Glutamatergic neuron (in vitro differentiated cells): Measurements from ENCODE around the gene TRAF7. TPM values are rescaled to one million over a fixed set of nuclear protein-coding genes. Genes with fewer than 3 reads are reported as not detected.

Experiments
- DNase-seq: peaks from one replicate; pipeline ENCODE4 v3.0.0; 2022
- H3K27ac Mint-ChIP-seq: one replicate; pipeline ENCODE4 v1.8.0; 2020; ENCODE audit warnings: mild to moderate bottlenecking, mixed read lengths, inconsistent platforms; ENCODE audit not compliant: unreplicated experiment
- H3K27me3 Mint-ChIP-seq: one replicate; pipeline ENCODE4 v1.8.0; 2020; ENCODE audit warnings: mild to moderate bottlenecking, moderate library complexity, mixed read lengths, inconsistent platforms; ENCODE audit not compliant: unreplicated experiment
- H3K36me3 Mint-ChIP-seq: one replicate; pipeline ENCODE4 v1.8.0; 2020; ENCODE audit warnings: mild to moderate bottlenecking, mixed read lengths, inconsistent platforms; ENCODE audit not compliant: unreplicated experiment
- H3K4me1 Mint-ChIP-seq: one replicate; pipeline ENCODE4 v1.8.0; 2020; ENCODE audit warnings: mild to moderate bottlenecking, low read depth, mixed read lengths, inconsistent platforms; ENCODE audit not compliant: unreplicated experiment
- H3K4me3 Mint-ChIP-seq: one replicate; pipeline ENCODE4 v1.8.0; 2020; ENCODE audit warnings: mild to moderate bottlenecking, mixed read lengths, inconsistent platforms; ENCODE audit not compliant: unreplicated experiment
- H3K9me3 Mint-ChIP-seq: one replicate; pipeline ENCODE4 v1.8.0; 2020; ENCODE audit warnings: mild to moderate bottlenecking, moderate library complexity, mixed read lengths, inconsistent platforms; ENCODE audit not compliant: unreplicated experiment
- total RNA-seq: library from RNA; stranded (reverse); fragmentation: NEBNext Ultra II Directional; extraction: Animal tissue kit (Norgen Biotek cat#: 25700); gene quantifications from one replicate; pipeline ENCODE4 v1.2.1, GENCODE V29; 2021; ENCODE audit not compliant: unreplicated experiment
- TF ChIP-seq, protein P1 (sequence below): fragments of 200-600 bp; sonication (generic); IDR thresholded peaks from one replicate; pipeline ENCODE4 v1.5.0; 2021; ENCODE audit not compliant: partially characterized antibody, unreplicated experiment

The TRAF7 gene
- total RNA-seq, 1 donor from 2014 or later: 74.8 TPM

DNA sequence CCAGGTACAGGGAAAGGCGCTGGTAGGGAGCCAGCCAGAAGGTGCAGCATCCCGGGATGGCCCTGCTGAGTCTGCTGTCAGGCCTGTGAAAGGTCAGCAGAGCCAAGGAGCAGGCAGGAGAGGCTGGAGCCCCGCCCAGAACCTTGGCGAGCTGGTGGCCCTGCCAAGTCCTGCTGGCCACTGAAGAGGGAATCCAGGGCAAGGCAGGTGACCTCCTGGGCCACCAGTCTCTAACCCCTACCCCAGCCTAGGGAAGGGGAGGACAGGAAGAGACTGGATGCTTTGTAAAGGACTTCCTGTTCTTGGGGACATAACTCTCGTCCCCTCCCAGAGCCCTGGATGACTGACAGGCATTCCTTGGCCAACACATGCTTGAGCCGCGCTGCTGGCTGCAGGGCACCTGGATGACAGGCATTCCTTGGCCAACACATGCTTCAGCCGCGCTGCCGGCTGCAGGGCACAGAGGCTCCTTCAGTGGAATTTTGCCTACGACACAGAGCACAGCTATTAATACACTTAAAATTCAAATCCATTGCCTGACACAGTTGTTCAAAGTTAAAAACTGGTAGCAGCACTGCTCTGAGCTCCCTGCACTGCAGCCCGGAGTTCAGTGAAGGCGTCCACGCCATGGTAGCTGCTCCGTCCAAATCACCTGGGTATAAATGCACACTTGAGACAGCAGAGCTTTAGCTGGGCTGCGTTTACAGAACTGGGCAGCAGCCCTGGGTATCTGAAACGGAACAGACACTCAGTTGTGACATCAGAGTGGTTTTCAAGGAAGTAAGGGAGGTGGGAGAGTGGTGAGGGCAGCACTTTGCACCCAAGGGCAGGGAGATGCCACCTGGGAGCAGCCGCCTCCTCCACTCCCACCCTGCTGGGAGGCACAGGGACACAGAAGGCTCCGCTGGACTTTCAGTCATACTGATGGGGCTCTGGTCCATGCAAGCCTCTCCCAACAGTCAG is 57.1 kb downstream of the TRAF7 start:
- H3K27ac Mint-ChIP-seq: peak overlapping the region; percentile 28
- TF ChIP-seq, protein P1, sequence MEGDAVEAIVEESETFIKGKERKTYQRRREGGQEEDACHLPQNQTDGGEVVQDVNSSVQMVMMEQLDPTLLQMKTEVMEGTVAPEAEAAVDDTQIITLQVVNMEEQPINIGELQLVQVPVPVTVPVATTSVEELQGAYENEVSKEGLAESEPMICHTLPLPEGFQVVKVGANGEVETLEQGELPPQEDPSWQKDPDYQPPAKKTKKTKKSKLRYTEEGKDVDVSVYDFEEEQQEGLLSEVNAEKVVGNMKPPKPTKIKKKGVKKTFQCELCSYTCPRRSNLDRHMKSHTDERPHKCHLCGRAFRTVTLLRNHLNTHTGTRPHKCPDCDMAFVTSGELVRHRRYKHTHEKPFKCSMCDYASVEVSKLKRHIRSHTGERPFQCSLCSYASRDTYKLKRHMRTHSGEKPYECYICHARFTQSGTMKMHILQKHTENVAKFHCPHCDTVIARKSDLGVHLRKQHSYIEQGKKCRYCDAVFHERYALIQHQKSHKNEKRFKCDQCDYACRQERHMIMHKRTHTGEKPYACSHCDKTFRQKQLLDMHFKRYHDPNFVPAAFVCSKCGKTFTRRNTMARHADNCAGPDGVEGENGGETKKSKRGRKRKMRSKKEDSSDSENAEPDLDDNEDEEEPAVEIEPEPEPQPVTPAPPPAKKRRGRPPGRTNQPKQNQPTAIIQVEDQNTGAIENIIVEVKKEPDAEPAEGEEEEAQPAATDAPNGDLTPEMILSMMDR: no peak
- H3K9me3 Mint-ChIP-seq: peaks cover 4% of the 10 kb centered on the region

DNA sequence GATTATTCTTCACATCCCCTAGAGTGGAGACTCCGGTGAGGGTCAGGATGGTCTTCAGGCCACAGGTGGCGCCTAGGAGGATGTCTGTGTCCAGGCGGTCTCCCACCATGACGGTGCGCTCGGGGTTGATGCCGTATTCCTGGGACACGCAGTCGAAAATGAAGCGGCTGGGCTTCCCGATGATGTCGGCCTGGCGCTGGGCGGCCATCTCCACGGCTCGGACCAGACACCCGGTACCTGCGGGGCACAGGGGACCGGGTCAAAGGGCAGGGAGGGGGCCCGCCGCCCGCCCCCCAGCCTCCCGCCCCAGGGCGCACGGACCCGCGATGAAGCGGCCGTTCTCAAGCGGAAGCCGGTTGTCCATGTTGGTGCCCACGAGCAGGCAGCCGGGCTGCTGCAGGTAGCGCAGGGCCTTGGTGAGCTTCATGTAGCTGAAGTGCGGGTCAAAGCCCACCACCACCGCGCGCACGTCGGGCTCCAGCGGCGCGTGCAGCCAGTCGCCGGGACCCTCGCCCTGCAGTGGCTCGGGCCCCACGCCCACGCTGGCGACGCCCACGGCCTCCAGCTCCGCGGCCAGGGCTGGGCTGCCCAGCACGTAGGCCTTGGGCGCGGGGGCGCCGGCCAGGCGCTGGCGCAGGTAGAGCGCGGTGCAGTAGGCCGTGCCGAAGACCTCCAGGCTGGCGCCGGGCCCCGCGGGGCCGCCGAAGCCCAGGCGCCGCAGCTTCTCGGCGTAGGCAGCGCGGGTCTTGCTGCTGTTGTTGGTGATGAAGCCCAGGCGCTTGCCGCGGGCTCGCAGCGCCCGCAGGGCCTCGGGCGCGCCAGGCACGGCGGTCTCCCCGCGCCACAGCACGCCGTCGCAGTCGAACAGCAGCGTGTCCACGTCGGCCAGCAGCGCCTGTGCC is 58.5 kb downstream of the TRAF7 start:
- H3K4me3 Mint-ChIP-seq: peak overlapping the region; percentile 83
- H3K9me3 Mint-ChIP-seq: peaks cover 2% of the 10 kb centered on the region
- TF ChIP-seq, protein P1: no peak
- peaks cover 10% of the 10 kb centered on the region for H3K27me3 Mint-ChIP-seq
- peaks cover 11% of the 10 kb centered on the region for H3K4me1 Mint-ChIP-seq
- H3K27ac Mint-ChIP-seq: peak overlapping the region; percentile 18
- H3K36me3 Mint-ChIP-seq: no peaks in the 10 kb centered on the region
- no peak for DNase-seq

More for the DNA sequence above, 57.1 kb downstream of the TRAF7 start:
- H3K4me3 Mint-ChIP-seq: peak overlapping the region; percentile 83
- no peak for DNase-seq
- H3K36me3 Mint-ChIP-seq: no peaks in the 10 kb centered on the region
- peaks cover 12% of the 10 kb centered on the region for H3K4me1 Mint-ChIP-seq
- H3K27me3 Mint-ChIP-seq: peaks cover 11% of the 10 kb centered on the region

DNA sequence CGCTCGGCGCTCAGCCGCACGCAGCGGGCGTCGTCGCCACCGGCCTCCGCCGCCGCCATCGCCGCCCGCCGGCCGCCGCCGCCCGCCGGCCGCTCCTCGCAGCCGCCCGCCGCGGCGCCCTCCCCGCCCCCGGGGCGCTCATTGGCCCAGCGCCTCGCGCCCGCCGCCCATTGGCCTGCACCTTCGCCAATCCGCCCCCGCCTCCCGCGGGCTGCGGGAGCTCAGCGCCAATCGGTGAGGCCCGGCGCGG is 59.1 kb downstream of the TRAF7 start, which contains the start of gene PGP:
Gene PGP (minus strand): TSS at position 122 of the 250 bp plus-strand sequence. CDS start 63 bp downstream, at position 59.
- TF ChIP-seq, protein P1: no peak
- peaks cover 2% of the 10 kb centered on the region for H3K9me3 Mint-ChIP-seq
- no peaks in the 10 kb centered on the region for H3K36me3 Mint-ChIP-seq
- peaks cover 11% of the 10 kb centered on the region for H3K4me1 Mint-ChIP-seq
- peak within 1 kb of the TSS; percentile 96 for H3K27ac Mint-ChIP-seq
- DNase-seq: no peak
- H3K27me3 Mint-ChIP-seq: peaks cover 10% of the 10 kb centered on the region
- H3K4me3 Mint-ChIP-seq: peak within 1 kb of the TSS; percentile 94

DNA sequence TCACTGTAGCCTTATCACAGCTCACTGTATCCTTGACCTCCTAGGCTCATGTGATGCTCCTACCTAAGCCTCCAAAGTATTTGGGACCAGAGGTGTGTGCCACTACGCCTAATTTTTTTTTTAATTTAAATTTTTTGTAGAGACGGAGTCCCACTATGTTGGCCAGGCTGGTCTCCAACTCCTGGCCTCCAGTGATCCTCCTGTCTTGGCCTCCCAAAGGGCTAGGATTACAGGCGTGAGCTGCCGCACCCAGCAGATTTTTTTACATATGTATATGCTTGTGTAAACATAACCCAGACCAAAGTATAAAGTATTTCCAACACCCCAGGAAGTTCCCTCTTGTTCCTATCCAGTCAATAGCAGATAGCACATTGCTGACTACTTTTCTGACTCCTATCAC is 60.7 kb downstream of the TRAF7 start:
- peaks cover 4% of the 10 kb centered on the region for H3K9me3 Mint-ChIP-seq
- peaks cover 19% of the 10 kb centered on the region for H3K27me3 Mint-ChIP-seq
- TF ChIP-seq, protein P1: no peak
- H3K4me1 Mint-ChIP-seq: peaks cover 11% of the 10 kb centered on the region
- H3K36me3 Mint-ChIP-seq: no peaks in the 10 kb centered on the region
- DNase-seq: no peak
- H3K27ac Mint-ChIP-seq: no peak overlapping the region
- H3K4me3 Mint-ChIP-seq: peak overlapping the region; percentile 49
